ENCODE results near the gene AZU1. TPM values are rescaled to one million over a fixed set of nuclear protein-coding genes. Genes with fewer than 3 reads are reported as not detected.
"Not testable (repeated sequence)": the region's sequence is repeated elsewhere in the genome, so short reads cannot be mapped to it uniquely, and the experiment has no call there.

Gene AZU1
- total and polyA plus RNA-seq, 4 donors = 0.08 to 20.2 (median 0.99) TPM

- Histone ChIP-seq H3K36me3 (ENCODE audit: control insufficient read depth in 4 of 4, insufficient read depth in 3 of 4, low read depth in 1 of 4, low read length in 3 of 4) (peaks cover 5 to 38% (median 11%) of the 10 kb centered on the region in 4 donors), H3K27me3 (ENCODE audit: control insufficient read depth in 4 of 4, insufficient read depth in 4 of 4, low read length in 3 of 4) (no peaks in the 10 kb centered on the region), H3K9me3 (ENCODE audit: control insufficient read depth in 4 of 4, low read length in 3 of 4) (no peaks in the 10 kb centered on the region), H3K27ac (ENCODE audit: low read depth in 1 of 2, low read length in 2 of 2) (no peak overlapping the region), H3K9ac (ENCODE audit: low read depth in 1 of 2, low read length in 2 of 2) (no peak overlapping the region), H3K4me3 (ENCODE audit: low read depth in 1 of 3, low read length in 3 of 3) (no peak overlapping the region), H3K4me1 (ENCODE audit: control insufficient read depth in 4 of 4, insufficient read depth in 4 of 4, low read length in 3 of 4) (no peaks in the 10 kb centered on the region)
- DNase-seq (ENCODE audit: low spot score) = no peak
- 92% methylated on average over 29 of the region's 29 CpGs for whole genome bisulfite sequencing
- TF ChIP-seq TAF1 (conservative IDR thresholded peaks at IDR 0.05) = no peak
- no peak for TF ChIP-seq RXRA (IDR thresholded peaks at IDR 0.05)
- no peak for TF ChIP-seq EGR1 (IDR thresholded peaks at IDR 0.05; ENCODE audit: low read depth in 2 of 2)
- no peak for TF ChIP-seq HNF4A (conservative IDR thresholded peaks at IDR 0.05)
- no peak for TF ChIP-seq SP1 (IDR thresholded peaks at IDR 0.05)
- no peak for TF ChIP-seq RAD21 (IDR thresholded peaks at IDR 0.05)
- no peak for TF ChIP-seq CTCF (IDR thresholded peaks at IDR 0.05; ENCODE audit: low read depth, low read length, missing input control)
- TF ChIP-seq FOXA1 (IDR thresholded peaks at IDR 0.05) = no peak
- no peak for TF ChIP-seq JUND (IDR thresholded peaks at IDR 0.05)
- TF ChIP-seq ATF3 (IDR thresholded peaks at IDR 0.05) = no peak
- no peak for TF ChIP-seq NR2F2 (IDR thresholded peaks at IDR 0.05)
- no peak for TF ChIP-seq GABPA (IDR thresholded peaks at IDR 0.05 in 1 of 2, conservative IDR thresholded peaks at IDR 0.05 in 1 of 2)
- TF ChIP-seq, protein P1, sequence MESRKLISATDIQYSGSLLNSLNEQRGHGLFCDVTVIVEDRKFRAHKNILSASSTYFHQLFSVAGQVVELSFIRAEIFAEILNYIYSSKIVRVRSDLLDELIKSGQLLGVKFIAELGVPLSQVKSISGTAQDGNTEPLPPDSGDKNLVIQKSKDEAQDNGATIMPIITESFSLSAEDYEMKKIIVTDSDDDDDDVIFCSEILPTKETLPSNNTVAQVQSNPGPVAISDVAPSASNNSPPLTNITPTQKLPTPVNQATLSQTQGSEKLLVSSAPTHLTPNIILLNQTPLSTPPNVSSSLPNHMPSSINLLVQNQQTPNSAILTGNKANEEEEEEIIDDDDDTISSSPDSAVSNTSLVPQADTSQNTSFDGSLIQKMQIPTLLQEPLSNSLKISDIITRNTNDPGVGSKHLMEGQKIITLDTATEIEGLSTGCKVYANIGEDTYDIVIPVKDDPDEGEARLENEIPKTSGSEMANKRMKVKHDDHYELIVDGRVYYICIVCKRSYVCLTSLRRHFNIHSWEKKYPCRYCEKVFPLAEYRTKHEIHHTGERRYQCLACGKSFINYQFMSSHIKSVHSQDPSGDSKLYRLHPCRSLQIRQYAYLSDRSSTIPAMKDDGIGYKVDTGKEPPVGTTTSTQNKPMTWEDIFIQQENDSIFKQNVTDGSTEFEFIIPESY (IDR thresholded peaks at IDR 0.05) = no peak
These were observed 49.2 kb downstream of the AZU1 start for GRCh38 chr19:876780-877314.

GRCh38 chr19:877992-878660 is 50.5 kb downstream of the AZU1 start:
- not testable (repeated sequence) for H3K9me3 ChIP-seq (ENCODE audit: control insufficient read depth in 4 of 4, low read length in 3 of 4); H3K27me3 ChIP-seq (ENCODE audit: control insufficient read depth in 4 of 4, insufficient read depth in 4 of 4, low read length in 3 of 4)
- peaks cover 5 to 49% (median 12%) of the 10 kb centered on the region in 4 donors for H3K36me3 ChIP-seq (ENCODE audit: control insufficient read depth in 4 of 4, insufficient read depth in 3 of 4, low read depth in 1 of 4, low read length in 3 of 4)

GRCh38 chr19:878751-879561 is 51.3 kb downstream of the AZU1 start:
- H3K9me3 ChIP-seq (ENCODE audit: control insufficient read depth in 4 of 4, low read length in 3 of 4); H3K4me1 ChIP-seq (ENCODE audit: control insufficient read depth in 4 of 4, insufficient read depth in 4 of 4, low read length in 3 of 4); H3K27me3 ChIP-seq (ENCODE audit: control insufficient read depth in 4 of 4, insufficient read depth in 4 of 4, low read length in 3 of 4); H3K4me3 ChIP-seq (ENCODE audit: low read depth in 1 of 3, low read length in 3 of 3); DNase-seq (ENCODE audit: low spot score); H3K27ac ChIP-seq (ENCODE audit: low read depth in 1 of 2, low read length in 2 of 2); H3K9ac ChIP-seq (ENCODE audit: low read depth in 1 of 2, low read length in 2 of 2): not testable (repeated sequence)
- H3K36me3 ChIP-seq (ENCODE audit: control insufficient read depth in 4 of 4, insufficient read depth in 3 of 4, low read depth in 1 of 4, low read length in 3 of 4) = peaks cover 3 to 50% (median 11%) of the 10 kb centered on the region in 4 donors
- 86% methylated on average over 24 of the region's 24 CpGs for WGBS

More at GRCh38 chr19:877992-878660, 50.5 kb downstream of the AZU1 start:
- not testable (repeated sequence) for DNase-seq (ENCODE audit: low spot score); H3K27ac ChIP-seq (ENCODE audit: low read depth in 1 of 2, low read length in 2 of 2); H3K4me3 ChIP-seq (ENCODE audit: low read depth in 1 of 3, low read length in 3 of 3); H3K9ac ChIP-seq (ENCODE audit: low read depth in 1 of 2, low read length in 2 of 2); H3K4me1 ChIP-seq (ENCODE audit: control insufficient read depth in 4 of 4, insufficient read depth in 4 of 4, low read length in 3 of 4)
- WGBS = 88% methylated on average over 23 of the region's 23 CpGs

Data from liver (tissue), 9 donors.